Erythroblast (primary cell): ENCODE measurements around the gene BSG.

Source experiments
- DNase-seq, 2 experiments: peaks; one replicate each; lab custom pipeline; 2025; lab: John Stamatoyannopoulos, UW
- GATA1 ChIP-seq: IDR thresholded peaks from 2 replicates; pipeline ENCODE4 v1.6.1; 2011; ENCODE audit warnings: low read depth, mild to moderate bottlenecking, control low read depth, low read length, moderate library complexity
- POLR2A ChIP-seq: IDR thresholded peaks from 2 replicates; pipeline ENCODE4 v1.6.1; 2011; ENCODE audit warnings: mild to moderate bottlenecking, low read length

Gene BSG

DNA sequence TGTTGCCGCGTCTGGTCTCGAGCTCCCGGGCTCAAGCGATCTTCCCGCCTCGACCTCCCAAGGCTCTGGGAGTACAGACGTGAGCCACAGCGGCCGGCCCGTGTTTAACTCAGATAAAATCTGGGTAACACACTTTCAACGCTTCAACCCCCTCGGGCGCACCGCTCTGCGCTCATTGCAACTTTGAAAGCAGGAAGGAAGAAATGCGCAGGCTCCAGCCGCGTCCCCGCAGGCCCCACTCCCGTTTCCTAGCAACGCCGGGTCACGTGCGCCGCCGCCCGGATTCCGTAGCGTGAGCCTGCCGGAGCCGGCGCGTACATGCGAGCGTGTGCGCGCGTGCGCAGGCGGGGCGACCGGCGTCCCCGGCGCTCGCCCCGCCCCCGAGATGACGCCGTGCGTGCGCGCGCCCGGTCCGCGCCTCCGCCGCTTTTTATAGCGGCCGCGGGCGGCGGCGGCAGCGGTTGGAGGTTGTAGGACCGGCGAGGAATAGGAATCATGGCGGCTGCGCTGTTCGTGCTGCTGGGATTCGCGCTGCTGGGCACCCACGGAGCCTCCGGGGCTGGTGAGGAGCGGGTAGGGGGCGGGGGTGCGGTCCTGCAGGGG lies at the start of gene BSG:
Gene BSG (plus strand): TSS at position 457 of the 603 bp plus-strand sequence. CDS start 39 bp downstream, at position 496.
- TF ChIP-seq POLR2A: peak; percentile 98
- TF ChIP-seq GATA1: no peak

GRCh38 chr19:522726-523125 lies 49.7 kb upstream of the BSG start:
- no peak for DNase-seq
- no peak for TF ChIP-seq POLR2A
- no peak for TF ChIP-seq GATA1

More for the DNA sequence above, at the start of gene BSG:
- DNase-seq: peak; percentile 100

DNA sequence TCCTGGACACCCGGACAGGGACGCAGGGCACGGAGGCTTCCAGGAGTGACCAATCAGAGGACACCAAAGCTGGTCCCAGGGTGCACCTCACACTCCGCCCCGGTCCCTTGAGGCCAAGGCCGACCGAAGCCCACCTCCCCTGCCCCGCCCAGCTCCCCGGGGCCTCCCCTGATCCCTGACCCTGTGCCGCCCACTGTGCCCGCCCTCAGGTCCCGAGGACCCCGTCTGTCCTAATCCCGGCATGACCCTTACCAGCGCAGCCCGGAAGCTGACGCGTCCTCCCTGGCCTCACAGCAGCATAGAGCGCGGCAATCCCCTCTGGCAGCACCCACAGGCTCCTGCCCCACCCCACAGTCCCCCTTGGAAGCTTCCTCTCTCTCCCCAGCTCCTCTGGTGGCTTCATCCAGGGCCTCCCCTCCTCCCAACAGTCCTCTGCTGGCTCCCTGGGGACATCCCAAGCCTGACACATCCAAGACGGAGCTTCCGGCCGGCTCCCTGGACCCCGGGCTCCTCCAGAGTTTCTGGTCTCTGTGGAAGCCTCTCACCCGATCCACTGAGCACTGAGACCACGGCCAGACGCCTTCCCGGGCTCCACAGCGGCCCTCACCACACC lies 48.2 kb upstream of the BSG start:
- TF ChIP-seq POLR2A (no peak), GATA1 (no peak)
- DNase-seq: no peak

DNA sequence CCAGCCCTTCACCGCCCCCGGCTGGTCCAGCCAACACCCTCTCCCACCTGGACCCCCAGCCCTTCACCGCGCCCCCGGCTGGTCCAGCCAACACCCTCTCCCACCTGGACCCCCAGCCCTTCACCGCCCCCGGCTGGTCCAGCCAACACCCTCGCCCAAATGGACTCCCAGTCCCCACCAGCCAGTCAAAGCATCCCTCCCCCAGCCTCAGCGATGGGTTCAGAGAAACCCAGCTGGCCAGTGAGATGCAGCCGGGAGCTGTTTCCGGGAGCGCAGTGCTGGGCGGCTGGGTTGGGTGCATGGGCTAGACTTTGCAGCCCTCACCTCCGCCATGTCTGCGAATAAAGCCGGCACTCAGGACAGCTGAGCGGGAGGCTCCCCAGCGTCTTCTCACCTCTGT lies 47.4 kb upstream of the BSG start:
- TF ChIP-seq GATA1 (no peak), POLR2A (no peak)
- DNase-seq: no peak

- DNase-seq: no peak
- TF ChIP-seq GATA1 (no peak), POLR2A (no peak)
Observed at GRCh38 chr19:525857-526419, 46.5 kb upstream of the BSG start.

- no peak for DNase-seq
- TF ChIP-seq POLR2A (no peak), GATA1 (no peak)
Observed at GRCh38 chr19:530134-531008, 42.0 kb upstream of the BSG start.

DNA sequence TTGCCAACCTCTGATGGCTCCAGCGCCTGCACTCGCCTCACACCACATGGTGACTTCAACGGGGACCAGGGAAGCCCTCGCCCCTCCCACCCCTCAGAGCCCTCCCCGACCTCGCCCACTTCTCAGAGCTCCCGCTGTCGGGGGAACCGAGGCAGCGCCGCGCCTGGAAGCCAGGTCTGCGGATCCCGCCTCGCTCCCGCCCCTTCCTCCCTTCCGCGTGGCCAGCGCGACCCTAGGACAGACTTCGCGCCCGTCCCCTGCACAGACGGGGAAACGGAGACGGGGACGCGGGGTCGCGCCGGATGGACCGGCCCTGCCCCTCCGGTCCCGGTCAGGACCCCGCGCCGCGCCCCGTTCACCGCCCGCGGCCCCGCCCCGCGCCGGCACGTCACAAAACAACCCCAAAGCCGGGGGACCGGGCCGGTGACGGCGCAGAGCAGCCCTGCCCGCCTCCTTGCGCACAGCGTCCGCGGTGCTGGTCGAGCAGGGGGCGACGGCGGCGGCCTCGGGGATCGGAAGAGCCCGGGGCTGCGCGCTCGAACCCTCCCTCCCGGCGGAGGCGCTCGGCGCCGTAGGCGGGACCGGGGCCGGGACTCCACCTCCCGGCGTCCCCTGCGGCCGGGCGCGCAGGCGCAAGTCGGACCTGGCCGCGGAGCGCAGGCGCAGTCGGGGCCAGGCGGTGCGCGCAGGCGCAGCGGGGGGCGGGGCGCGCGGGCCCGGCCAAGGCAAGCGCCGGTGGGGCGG lies 41.2 kb upstream of the BSG start:
- peak; percentile 91 to 95 for DNase-seq
- TF ChIP-seq POLR2A (peak; percentile 65), GATA1 (no peak)

DNA sequence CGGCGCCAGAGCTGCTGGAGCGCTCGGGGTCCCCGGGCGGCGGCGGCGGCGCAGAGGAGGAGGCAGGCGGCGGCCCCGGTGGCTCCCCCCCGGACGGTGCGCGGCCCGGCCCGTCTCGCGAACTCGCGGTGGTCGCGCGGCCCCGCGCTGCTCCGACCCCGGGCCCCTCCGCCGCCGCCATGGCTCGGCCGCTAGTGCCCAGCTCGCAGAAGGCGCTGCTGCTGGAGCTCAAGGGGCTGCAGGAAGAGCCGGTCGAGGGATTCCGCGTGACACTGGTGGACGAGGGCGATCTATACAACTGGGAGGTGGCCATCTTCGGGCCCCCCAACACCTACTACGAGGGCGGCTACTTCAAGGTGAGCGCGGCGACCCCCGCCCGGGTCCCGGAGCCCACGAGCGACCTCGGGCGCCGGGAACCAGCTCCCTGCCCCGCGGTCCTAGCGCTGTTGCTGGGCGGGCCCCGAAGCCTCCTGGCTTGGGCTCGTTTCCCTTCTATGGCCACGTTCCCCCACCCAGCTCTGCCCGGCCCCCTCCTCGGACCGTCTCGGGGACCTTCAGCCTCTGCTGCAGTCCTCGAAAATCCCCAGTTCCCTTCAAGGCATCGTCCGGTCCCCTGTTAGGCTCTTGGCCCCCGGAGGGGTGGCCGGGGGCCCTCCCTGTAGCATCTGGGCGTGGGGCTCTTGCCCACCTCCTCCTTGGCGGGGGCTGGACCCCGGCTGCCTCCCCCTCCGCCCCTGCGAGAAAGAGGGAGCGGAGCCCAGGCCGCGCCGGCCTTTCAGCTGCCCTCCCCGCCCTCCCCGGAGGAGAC lies 40.4 kb upstream of the BSG start, which contains the start of gene CDC34:
Gene CDC34 (plus strand): TSS at position 8 of the 808 bp plus-strand sequence. CDS start 172 bp downstream, at position 180.
- peak; percentile 67 to 77 for DNase-seq
- no peak for TF ChIP-seq GATA1
- peak; percentile 48 for TF ChIP-seq POLR2A

- peak; percentile 81 to 86 for DNase-seq
- TF ChIP-seq GATA1 (no peak), POLR2A (no peak)
Observed at GRCh38 chr19:532561-533363, 39.6 kb upstream of the BSG start.

DNA sequence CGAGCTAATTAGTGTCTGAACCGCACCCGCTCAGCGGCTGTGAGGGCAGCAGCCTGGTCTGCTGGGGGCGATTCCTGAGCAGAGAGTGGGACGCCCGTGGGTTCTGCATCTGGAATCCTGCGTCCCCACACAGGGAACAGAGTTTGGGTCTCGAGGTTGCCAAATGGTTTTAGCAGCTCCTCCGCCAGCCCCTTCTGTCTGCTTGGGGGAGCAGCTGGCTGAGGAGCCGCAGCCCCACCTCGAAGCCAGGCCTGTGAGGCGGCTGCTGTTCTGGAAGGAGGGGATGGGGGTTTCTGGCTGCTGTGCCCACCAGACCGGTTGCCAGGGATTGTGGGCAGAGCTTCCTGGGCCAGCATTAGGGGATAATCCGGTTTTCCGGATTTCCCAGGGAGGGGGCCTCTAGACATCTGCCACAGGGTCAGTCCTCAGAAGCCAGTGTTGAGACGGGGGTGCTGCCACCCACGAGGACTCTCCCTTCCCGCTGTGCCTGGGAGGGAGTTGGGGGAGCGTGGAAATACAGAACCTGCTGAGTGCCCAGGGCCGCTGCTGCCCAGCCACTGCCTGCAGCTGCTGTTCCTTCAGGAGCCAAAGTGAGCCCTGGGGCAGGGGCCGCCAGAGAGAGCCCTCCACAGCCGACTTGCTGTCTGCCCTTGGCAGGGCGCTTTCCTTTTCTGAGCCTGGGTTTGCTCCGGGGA lies 38.9 kb upstream of the BSG start:
- TF ChIP-seq POLR2A: no peak
- TF ChIP-seq GATA1: no peak
- no peak for DNase-seq

DNA sequence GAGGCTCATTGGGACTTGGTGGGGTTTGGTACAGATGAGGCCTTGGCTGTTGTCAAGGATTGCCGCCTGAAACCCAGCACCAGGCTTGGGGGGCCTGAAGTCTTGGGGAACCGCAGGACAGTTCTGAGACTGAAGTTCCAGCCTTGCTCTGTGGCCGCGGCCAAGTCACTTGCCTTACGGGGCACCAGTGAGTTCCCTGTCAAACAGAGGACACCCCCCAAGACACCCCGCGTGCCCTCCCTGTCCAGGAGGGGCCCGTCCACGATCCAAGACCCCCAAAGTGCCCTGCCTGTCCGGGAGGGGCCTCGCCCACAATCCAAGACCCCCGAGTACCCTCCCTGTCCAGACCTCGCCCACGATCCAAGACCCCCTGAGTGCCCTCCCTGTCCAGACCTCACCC lies 38.3 kb upstream of the BSG start:
- peak in 1 of 2 experiments; percentile 38 for DNase-seq
- TF ChIP-seq POLR2A: no peak
- TF ChIP-seq GATA1: no peak
